ENCODE data around the gene JAK1. TPM values are rescaled to one million over a fixed set of nuclear protein-coding genes. Genes with fewer than 3 reads are reported as not detected.

Gene JAK1
- polyA plus RNA-seq, 3 donors = 29.5 to 79.6 (median 73.2) TPM

DNA sequence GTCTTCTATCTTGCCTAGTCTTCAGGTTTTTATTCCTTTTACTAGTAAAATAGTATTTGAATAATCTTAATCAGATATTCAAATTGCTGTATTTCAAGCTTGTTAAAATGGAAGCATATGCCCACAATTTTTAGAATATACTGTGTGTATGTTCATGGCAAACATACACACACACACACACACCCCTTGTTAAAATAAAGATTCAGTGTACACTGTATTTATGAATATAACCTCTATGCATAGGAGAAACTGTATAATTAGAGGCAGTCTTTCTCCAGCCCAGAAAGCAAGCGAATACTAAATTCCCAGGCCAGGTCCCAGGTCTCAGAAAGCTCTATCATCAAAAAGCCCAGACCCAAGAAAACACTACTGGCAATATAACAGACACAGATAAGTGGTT, 57.8 kb downstream of the JAK1 start:
- 93 to 100% (median 98%) methylated on average over 1 of the region's 1 CpG for WGBS, 3 donors
- H3K27ac ChIP-seq (ENCODE audit: low read depth, low read length) = no peak overlapping the region

DNA sequence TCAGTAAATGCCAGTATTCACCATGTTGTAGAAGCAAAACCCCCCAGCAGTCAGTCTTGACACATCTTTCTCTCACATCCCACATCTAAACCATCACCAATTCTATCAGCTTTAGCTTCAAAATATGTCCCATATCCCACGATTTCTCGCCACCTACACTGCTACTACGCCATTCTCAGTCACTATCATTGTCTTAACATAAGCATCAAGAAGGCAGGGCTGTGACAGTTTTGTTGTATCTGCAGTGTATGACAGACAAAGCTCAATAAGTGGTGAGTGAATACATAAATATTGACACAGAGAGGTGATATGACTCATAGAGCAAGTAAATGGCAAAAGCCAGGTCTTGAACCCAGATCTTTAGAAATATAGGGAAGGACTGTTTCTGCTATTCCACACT, 59.9 kb downstream of the JAK1 start:
- 71 to 95% (median 88%) methylated on average over 3 of the region's 3 CpGs for WGBS, 3 donors

DNA sequence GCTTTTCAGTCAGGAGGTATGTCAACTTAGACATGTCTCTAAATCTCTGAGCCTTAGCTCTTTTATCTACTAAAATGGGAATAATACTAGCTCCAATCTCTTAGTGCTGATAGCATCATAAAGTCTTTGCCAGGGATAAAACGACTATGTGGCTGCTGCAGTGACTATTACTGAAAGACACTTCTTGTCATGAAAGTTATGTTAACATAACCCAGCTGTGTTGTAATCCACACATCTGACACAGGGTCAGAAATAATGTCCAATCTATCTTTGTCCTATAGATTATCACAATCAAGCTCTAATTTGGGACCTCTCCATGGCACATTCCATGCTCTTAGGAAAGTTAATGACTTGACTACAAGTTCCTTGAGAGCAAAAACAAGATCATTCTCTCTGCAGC, 62.8 kb downstream of the JAK1 start:
- no peak overlapping the region for H3K27ac ChIP-seq (ENCODE audit: low read depth, low read length)
- WGBS, 3 donors = 29 to 60% (median 43%) methylated on average over 1 of the region's 1 CpG

More for the DNA sequence above, 59.9 kb downstream of the JAK1 start:
- no peak overlapping the region for H3K27ac ChIP-seq (ENCODE audit: low read depth, low read length)

DNA sequence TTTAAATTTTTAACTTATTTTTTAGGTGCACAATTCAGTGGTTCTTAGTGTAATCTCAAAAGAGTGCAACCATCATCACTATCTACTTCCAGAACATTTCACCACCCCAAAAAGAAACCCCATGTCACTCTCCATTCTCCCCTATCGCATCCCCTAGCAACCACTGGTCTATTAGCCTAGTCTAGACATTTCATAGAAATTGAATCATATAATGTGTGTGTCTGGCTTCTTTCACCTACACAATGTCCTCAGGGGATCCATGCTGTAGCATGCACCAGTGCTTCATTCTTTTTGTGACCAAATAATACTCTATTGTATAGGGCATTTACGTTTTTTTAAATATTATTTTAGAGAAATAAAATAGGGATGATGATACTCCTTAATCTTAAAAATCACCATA, 64.7 kb downstream of the JAK1 start:
- 88 to 95% (median 93%) methylated on average over 2 of the region's 2 CpGs for WGBS, 3 donors
- no peak overlapping the region for H3K27ac ChIP-seq (ENCODE audit: low read depth, low read length)

DNA sequence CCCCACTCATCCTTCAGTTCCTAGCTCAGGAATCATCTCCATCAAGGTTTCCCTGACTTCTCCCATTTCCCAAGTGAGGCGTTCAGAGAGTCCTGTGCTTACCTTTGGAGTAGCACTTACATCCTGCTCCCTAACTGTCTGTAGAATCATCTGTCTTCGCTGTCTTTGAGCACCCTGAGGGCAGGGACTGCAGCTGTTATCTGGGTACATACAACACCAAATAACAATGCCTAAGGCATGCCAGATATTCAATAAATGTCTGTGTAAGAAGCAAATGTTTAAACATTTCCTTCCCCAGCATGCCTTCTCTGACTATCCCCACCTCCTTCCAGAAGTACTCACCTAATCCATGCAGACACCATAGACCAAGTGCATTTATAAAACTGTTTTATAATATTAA, 65.4 kb downstream of the JAK1 start:
- 94 to 96% (median 95%) methylated on average over 2 of the region's 2 CpGs for WGBS, 3 donors
- H3K27ac ChIP-seq (ENCODE audit: low read depth, low read length) = no peak overlapping the region

DNA sequence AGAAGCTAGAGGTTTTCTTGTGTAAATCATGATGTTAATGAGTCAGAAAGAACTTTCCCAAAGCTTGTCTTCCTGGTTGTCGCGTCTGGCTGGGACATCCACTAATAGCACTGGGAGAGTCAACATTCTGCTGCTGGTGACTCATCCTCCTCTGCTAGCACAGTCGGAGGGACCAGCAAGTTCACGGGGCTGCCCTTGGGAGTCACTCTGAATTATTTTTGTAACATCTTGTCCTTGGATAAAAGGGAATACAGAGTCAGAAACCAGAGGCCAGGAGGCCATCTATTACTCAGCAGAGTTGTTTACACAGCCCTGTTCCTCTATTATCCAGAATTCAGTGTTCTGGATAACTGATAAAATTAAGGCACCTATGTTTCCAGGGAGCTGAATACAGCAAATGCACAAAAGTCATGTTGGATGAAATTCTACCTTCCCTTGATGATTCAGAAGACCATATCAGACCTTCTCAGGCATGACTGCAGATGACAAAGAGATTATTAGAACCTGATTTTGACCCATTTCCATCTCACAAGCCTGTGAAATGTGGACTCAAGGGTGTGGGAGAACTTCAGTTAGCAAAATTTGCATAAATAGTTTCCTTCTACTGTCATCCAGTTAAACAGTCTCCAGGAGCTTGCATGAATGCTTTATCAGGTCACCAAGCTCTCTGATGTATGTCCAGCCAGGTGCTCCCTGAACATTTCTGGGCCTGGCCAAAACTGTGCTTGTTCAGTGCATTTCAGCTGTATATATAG, 68.1 kb downstream of the JAK1 start:
- no peak overlapping the region for H3K27ac ChIP-seq (ENCODE audit: low read depth, low read length)
- WGBS, 3 donors = 2 to 21% (median 9%) methylated on average over 4 of the region's 4 CpGs

DNA sequence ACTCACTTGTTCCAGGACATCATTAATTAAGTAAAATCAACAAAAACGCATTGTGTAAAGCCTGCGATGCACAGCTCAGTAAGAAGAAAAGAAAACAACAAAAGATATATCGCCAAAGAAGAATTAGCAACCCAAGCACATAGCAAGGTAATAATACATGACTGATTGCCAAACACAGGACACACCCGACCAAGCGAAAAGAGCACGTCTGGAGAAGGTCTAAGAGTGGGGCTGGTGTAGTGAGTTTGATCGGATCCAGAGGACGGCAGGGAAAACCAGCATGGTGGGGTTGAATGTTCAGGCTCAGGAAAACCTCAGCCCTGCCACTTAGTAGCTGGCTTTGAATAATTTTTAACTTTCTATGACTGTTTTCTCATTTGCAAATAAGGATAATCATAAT, 69.8 kb downstream of the JAK1 start:
- 78 to 84% (median 83%) methylated on average over 8 of the region's 8 CpGs for WGBS, 3 donors
- no peak overlapping the region for H3K27ac ChIP-seq (ENCODE audit: low read depth, low read length)

DNA sequence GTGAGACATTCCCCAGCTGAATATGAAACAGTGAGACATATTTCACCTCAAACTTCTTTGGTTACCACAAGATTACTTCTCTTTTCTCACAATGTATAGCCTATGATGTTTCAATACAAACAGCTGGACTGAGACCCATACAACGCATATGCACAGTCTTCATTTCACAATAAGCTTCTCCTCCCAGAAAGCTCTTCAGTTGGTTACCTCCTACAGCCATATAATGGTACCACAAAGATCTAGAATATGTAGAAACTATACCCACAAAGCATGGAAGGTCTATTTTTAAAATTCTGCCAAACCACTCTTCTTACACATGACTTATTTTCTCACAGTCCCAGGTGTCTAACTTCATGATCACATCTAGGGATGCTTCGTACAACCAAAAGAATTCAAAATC, 70.8 kb downstream of the JAK1 start:
- 71 to 84% (median 79%) methylated on average over 2 of the region's 2 CpGs for WGBS, 3 donors
- H3K27ac ChIP-seq (ENCODE audit: low read depth, low read length) = no peak overlapping the region

DNA sequence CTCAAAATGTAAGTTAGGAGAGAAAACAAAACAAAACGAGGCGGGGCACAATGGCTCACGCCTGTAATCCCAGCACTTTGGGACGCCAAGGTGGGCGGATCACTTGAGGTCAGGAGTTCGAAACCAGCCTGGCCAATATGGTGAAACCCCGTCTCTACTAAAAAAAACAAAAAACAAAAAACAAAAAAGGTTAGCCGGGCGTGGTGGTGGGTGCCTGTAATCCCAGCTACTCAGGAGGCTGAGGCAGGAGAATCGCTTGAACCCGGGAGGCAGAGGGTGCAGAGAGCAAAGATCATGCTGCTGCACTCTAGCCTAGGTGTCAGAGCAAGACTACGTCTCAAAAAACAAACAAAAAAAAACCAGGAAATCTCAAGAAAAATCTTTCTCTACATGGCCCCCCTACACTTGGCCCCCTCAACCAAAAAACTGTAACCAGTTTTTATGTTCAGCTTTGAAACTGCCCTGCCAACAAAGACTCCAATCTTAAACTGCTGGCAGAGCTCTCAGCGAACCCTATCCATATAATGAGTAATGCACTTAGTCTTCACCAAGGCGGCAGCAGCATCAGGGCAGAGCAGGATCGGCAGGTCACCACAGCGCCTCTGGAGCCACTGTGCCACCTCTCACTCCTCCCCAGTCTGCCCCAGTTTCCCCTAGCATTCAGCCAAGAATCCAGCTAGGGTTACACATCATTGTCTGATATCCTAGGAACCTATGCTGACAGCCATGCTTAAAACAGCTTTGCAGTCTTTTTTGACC, 71.7 kb downstream of the JAK1 start:
- WGBS, 3 donors = 83 to 94% (median 90%) methylated on average over 16 of the region's 16 CpGs
- H3K27ac ChIP-seq (ENCODE audit: low read depth, low read length) = no peak overlapping the region

DNA sequence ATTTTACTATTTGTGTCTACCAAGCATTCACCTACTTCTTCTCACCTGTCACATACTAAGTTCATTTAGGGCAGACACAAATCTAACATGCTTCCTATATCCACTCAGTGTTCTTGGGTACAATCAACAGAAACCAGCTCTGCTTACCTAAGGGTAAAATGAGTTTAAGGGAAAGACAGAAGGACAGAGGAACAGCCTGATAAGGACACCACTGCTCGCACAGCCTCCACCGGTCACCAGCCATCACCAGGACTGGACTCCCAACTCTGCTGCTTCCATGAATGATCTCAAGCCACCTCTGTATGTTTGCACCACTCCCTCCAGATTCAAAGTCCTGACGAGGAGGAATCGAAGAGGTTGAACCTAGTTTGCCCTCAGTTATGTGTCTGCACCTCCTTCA, 72.4 kb downstream of the JAK1 start:
- no peak overlapping the region for H3K27ac ChIP-seq (ENCODE audit: low read depth, low read length)
- 84 to 93% (median 89%) methylated on average over 4 of the region's 4 CpGs for WGBS, 3 donors

DNA sequence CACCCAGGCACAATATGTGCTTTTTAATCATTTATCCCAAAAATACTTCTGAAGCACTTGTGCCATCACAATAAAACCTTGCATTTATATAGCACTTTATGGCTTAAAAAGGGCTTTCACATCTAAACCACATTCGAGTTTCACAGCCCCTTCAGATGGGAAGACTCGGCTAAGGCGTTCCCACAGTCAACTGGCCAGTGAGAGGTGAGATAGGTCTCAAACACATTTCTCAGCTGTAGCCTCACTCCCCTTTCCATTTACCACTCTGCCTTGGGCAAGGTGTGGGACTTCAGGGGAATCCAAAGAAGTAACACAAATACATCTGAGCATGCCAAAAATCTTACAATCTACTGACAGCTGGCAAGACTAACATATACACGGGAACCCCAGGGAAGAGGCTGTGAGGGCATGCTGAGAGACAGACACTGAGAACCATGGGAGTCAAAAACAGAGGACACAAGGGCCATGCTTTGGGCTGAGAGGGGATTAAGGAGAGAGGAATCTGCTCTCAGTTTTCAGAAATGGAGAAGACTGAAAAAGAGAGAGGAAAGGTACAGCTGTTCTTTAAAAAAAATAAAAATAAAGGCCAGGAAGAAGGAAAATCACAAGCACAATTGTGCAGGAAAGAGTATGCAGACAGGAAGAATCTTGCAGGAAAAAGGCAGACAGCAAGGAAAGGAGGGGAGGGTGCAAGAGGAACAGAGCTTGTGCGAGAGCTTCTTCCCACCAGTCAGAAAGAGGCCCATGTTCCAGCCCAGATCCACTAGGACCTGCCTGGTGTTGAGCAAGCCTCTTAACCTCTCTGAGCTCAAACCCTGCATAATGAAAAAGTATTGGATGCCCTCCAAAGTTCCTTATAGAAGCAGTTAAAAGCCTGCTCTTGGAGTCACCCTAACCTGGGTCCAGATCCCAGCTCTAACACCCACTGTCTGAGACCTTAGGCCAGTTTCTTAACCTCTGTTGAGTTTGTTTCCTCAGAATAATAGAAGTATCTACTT, 73.5 kb downstream of the JAK1 start:
- 61 to 67% (median 65%) methylated on average over 5 of the region's 5 CpGs for WGBS, 3 donors
- no peak overlapping the region for H3K27ac ChIP-seq (ENCODE audit: low read depth, low read length)

DNA sequence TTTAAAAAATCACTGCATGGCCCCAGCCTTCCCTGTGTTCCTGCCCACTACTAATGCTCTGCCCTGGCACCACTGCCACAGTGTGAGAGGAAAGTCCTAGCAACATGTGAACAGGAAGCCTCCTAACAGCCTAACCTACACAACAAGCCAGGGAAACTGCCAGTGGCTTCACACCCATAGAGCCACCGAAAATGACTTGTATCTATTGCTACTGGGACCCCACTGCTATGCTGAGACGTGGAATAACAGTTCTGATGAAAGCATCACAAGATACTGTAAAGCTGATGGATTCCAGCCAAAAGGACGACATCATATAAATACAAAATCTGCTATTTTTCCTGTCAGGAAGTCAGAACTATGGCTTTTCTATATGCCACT, 74.9 kb downstream of the JAK1 start:
- H3K27ac ChIP-seq (ENCODE audit: low read depth, low read length) = no peak overlapping the region
- 25 to 39% (median 28%) methylated on average over 3 of the region's 3 CpGs for WGBS, 3 donors

DNA sequence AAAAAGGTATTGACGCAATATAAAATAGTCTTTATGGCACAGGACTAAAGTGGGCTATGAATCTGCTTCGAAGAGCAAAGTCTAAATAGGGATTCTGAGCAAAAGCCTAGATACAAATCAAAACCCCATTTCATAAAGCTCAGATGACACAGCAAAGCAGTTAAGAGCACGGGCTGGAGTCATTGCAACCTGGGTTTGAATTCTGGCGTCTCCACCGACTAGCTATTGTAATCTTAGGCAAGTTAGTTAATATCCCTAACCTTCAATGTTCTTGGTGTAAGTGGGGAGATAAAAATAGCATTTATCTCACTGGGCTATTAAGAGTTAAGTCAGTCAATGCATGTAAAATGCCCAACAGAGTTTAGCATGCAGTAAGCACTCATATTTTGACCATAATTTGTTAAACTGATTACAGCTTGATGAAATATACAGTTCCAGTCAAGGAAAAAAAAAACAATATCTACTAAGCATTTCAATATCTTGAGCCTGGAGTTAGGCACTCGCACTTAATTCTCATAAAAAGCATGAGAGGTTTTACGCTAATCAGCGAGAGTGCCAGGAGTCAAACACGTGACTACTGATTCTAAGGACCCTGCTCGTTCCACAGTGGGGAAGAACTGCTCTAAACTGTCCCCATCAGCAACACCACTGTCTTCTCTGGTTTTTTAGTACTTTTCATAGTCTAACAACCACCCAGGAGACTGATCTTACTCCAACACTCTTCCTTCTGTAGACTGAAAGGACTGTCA, 75.5 kb downstream of the JAK1 start:
- 58 to 83% (median 69%) methylated on average over 10 of the region's 10 CpGs for WGBS, 3 donors
- no peak overlapping the region for H3K27ac ChIP-seq (ENCODE audit: low read depth, low read length)

DNA sequence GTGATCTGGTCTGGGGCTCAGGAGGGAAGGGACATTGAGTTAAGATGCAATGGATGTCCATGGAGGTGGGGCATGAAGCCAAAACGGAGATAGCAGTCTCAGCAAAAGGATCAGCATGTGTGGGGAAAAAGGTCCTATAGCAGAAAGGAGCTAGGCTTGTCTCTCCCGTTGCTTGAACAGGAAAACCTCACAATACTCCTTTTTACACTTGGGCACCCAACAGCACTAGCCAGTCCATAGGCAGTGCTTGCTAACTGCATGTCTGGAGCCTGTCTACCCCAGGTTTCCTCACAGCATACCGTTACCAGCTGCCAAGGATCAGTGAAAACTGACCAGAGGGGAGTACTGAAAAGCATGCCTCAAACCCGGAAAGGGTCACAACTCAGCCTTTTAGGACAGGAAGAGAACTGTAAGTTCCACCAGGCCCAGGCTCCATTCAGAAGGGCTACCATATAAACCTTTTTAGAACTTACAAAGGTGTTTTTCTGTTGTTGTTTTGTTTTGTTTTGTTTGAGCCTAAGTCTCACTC, 78.6 kb downstream of the JAK1 start:
- H3K27ac ChIP-seq (ENCODE audit: low read depth, low read length) = no peak overlapping the region
- WGBS, 3 donors = 72 to 87% (median 74%) methylated on average over 4 of the region's 4 CpGs

DNA sequence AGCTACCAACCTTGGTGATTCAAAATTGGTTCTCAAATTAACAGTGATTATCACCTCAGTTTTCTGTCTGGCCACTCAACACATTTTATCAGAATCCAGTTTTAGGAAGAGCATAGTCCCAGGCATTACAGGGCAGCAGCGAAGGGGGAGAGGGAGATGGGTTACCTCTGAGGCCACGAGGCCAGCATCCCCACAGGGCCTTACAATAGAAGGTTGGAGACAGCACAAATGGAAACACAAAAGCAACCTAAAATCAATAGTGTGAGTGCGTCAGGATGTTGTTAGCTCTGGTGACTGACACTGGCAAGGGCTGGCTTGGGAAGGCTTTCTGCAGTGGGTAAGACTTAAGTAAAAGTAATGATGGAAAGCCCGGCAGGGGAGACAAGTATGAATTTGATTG, 79.5 kb downstream of the JAK1 start:
- 81 to 95% (median 88%) methylated on average over 4 of the region's 4 CpGs for WGBS, 3 donors
- no peak overlapping the region for H3K27ac ChIP-seq (ENCODE audit: low read depth, low read length)

DNA sequence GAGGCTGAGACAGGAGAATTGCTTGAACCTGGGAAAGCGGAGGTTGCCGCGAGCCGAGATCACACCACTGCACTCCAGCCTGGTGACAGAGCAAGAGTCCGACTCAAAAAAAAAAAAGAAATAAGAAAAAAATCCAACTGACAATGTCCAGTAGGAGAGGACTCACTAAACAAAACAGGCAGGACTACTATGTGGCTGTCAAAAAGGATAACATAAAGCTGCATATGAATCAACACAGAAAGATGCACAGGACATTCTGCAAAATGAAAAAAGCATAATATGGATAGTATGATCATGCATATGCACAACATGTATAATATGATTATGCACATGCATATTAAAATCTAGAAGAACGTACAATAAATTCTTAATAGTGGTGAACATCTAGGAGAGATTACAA, 80.7 kb downstream of the JAK1 start:
- no peak overlapping the region for H3K27ac ChIP-seq (ENCODE audit: low read depth, low read length)
- 93 to 97% (median 93%) methylated on average over 6 of the region's 6 CpGs for WGBS, 3 donors

DNA sequence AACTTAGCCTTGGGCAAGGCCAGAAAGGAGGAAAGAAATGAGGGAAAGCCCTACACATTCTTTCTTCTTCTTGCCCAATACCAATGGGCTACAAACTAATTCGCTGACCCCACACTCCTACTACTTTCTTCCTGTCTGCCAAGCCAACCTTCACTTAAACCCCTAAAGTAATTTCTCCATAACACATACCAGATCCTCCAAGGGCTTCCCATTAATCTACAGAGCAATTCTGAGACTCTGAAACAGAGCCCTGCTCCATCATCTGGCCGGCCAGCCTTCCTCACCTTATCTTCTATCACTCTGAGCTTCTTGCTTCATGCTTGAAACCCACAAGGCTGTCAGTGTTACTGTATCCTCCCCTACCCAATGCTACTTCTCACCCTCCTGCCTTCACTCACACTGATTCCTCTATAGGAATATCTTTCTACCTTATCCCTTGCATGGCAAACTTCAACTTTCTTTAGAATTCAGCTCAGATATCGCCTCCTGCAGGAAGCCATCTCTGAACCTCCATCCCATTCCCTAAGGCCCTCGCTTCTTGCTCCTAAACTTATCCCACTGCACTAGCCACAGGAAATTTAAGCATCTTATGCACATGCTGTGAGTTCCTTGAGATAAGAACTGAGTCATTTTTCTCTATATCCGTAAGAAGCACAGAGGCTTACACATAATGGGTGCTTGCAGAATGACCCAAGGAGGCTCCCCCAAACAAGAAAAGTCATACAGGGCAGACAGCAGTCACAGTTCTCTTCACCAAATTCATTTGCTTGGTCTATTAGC, 81.9 kb downstream of the JAK1 start:
- H3K27ac ChIP-seq (ENCODE audit: low read depth, low read length) = no peak overlapping the region
- 85 to 89% (median 88%) methylated on average over 5 of the region's 5 CpGs for WGBS, 3 donors

All from adipose tissue (tissue), 3 donors.